H9 (cell line): Measurements from ENCODE around the gene MAPK1IP1L. TPM values are rescaled to one million over a fixed set of nuclear protein-coding genes. Genes with fewer than 3 reads are reported as not detected.
"Not testable (repeated sequence)": the region's sequence is repeated elsewhere in the genome, so short reads cannot be mapped to it uniquely, and the experiment has no call there.

Source experiments
- DNase-seq: peaks from one replicate; pipeline ENCODE4 v3.0.0-alpha.2; 2017
- H2AFZ ChIP-seq: one replicate; pipeline ENCODE4 v1.6.1; 2013; ENCODE audit warnings: mild to moderate bottlenecking, low read length, control low read depth, moderate library complexity
- H2AK5ac ChIP-seq: 2 replicates; pipeline ENCODE4 v1.6.1; 2013; ENCODE audit warnings: low read length, control low read depth, mixed read lengths; ENCODE audit not compliant: insufficient read length
- H2BK120ac ChIP-seq: one replicate; pipeline ENCODE4 v1.6.1; 2013; ENCODE audit warnings: low read depth, mild to moderate bottlenecking, low read length, control low read depth, inconsistent platforms; ENCODE audit not compliant: poor library complexity, severe bottlenecking
- H2BK12ac ChIP-seq: 2 replicates; pipeline ENCODE4 v1.6.1; 2013; ENCODE audit warnings: low read length, control low read depth, mixed read lengths, low read depth; ENCODE audit not compliant: insufficient read length
- H2BK15ac ChIP-seq: 2 replicates; pipeline ENCODE4 v1.6.1; 2013; ENCODE audit warnings: low read depth, low read length, control low read depth
- H2BK20ac ChIP-seq: one replicate; pipeline ENCODE4 v1.6.1; 2013; ENCODE audit warnings: low read depth, mild to moderate bottlenecking, low read length, control low read depth, inconsistent platforms; ENCODE audit not compliant: poor library complexity, severe bottlenecking
- H2BK5ac ChIP-seq: 2 replicates; pipeline ENCODE4 v1.6.1; 2013; ENCODE audit warnings: low read length, control low read depth, mixed read lengths; ENCODE audit not compliant: insufficient read length
- H3K14ac ChIP-seq: 2 replicates; pipeline ENCODE4 v1.6.1; 2013; ENCODE audit warnings: low read length, control low read depth; ENCODE audit not compliant: insufficient read depth
- H3K18ac ChIP-seq: 2 replicates; pipeline ENCODE4 v1.6.1; 2013; ENCODE audit warnings: low read depth, mild to moderate bottlenecking, mixed read lengths, low read length, control low read depth; ENCODE audit not compliant: insufficient read length
- H3K23ac ChIP-seq: 2 replicates; pipeline ENCODE4 v1.6.1; 2013; ENCODE audit warnings: low read length, control low read depth, mixed read lengths, low read depth; ENCODE audit not compliant: insufficient read length
- H3K23me2 ChIP-seq: 2 replicates; pipeline ENCODE4 v1.6.1; 2013; ENCODE audit warnings: low read depth, mild to moderate bottlenecking, mixed read lengths, low read length, control low read depth; ENCODE audit not compliant: insufficient read length, poor library complexity, severe bottlenecking
- H3K27ac ChIP-seq: 2 replicates; pipeline ENCODE4 v1.5.1; 2013; ENCODE audit warnings: low read length, control low read depth, mixed read lengths, low read depth; ENCODE audit not compliant: insufficient read length
- H3K27me3 ChIP-seq: 2 replicates; pipeline ENCODE4 v1.6.1; 2013; ENCODE audit warnings: low read length, control low read depth, inconsistent platforms; ENCODE audit not compliant: insufficient read depth
- H3K4ac ChIP-seq: 2 replicates; pipeline ENCODE4 v1.6.1; 2013; ENCODE audit warnings: low read depth, mild to moderate bottlenecking, control low read depth, inconsistent platforms, low read length, moderate library complexity
- H3K4me1 ChIP-seq: 2 replicates; pipeline ENCODE4 v1.6.1; 2013; ENCODE audit warnings: low read length, control low read depth, inconsistent platforms; ENCODE audit not compliant: insufficient read depth
- H3K4me2 ChIP-seq: 2 replicates; pipeline ENCODE4 v1.6.1; 2013; ENCODE audit warnings: low read length, control low read depth, mixed read lengths; ENCODE audit not compliant: insufficient read length, insufficient read depth
- H3K56ac ChIP-seq: 2 replicates; pipeline ENCODE4 v1.6.1; 2013; ENCODE audit warnings: low read depth, mild to moderate bottlenecking, mixed read lengths, low read length, control low read depth; ENCODE audit not compliant: insufficient read length
- H3K79me1 ChIP-seq: 2 replicates; pipeline ENCODE4 v1.6.1; 2013; ENCODE audit warnings: low read depth, mild to moderate bottlenecking, moderate library complexity, low read length, control low read depth, inconsistent platforms; ENCODE audit not compliant: insufficient read depth, poor library complexity, severe bottlenecking
- H3K79me2 ChIP-seq: 2 replicates; pipeline ENCODE4 v1.6.1; 2013; ENCODE audit warnings: low read length, control low read depth, inconsistent platforms; ENCODE audit not compliant: insufficient read depth
- H3K9ac ChIP-seq: 2 replicates; pipeline ENCODE4 v1.6.1; 2013; ENCODE audit warnings: low read length, control low read depth, mixed read lengths; ENCODE audit not compliant: insufficient read length; ENCODE audit errors: extremely low read depth
- H3K9me3 ChIP-seq: one replicate; pipeline ENCODE4 v1.6.1; 2013; ENCODE audit warnings: low read depth, low read length, inconsistent platforms; ENCODE audit not compliant: control insufficient read depth
- H3T11ph ChIP-seq: one replicate; pipeline ENCODE4 v1.6.1; 2013; ENCODE audit warnings: mild to moderate bottlenecking, low read length, control low read depth, inconsistent platforms
- H4K20me1 ChIP-seq: one replicate; pipeline ENCODE4 v1.6.1; 2013; ENCODE audit not compliant: control insufficient read depth, insufficient read length, insufficient read depth
- H4K5ac ChIP-seq: 2 replicates; pipeline ENCODE4 v1.6.1; 2013; ENCODE audit warnings: low read depth, mild to moderate bottlenecking, mixed read lengths, low read length, control low read depth; ENCODE audit not compliant: insufficient read length
- H4K8ac ChIP-seq: replicated peaks from 2 replicates; pipeline ENCODE4 v1.6.1; 2013; ENCODE audit warnings: low read length, control low read depth, mixed read lengths, low read depth; ENCODE audit not compliant: insufficient read length
- H4K91ac ChIP-seq: 2 replicates; pipeline ENCODE4 v1.6.1; 2013; ENCODE audit warnings: low read depth, mild to moderate bottlenecking, moderate library complexity, mixed read lengths, low read length, control low read depth; ENCODE audit not compliant: insufficient read length
- H3K27ac Mint-ChIP-seq, 3 experiments: 2 replicates in 2 of 3; 3 replicates in 1 of 3; pipeline ENCODE4 v1.8.0; 2020 to 2021; ENCODE audit warnings: mixed read lengths in 3 of 3, mild to moderate bottlenecking in 1 of 3, moderate library complexity in 1 of 3
- H3K27me3 Mint-ChIP-seq: 2 replicates; pipeline ENCODE4 v1.8.0; 2021; ENCODE audit warnings: low read depth, mild to moderate bottlenecking, moderate library complexity, mixed read lengths
- H3K36me3 Mint-ChIP-seq, 3 experiments: 2 replicates in 2 of 3; 3 replicates in 1 of 3; pipeline ENCODE4 v1.8.0; 2020 to 2021; ENCODE audit warnings: low read depth in 3 of 3, mixed read lengths in 3 of 3; ENCODE audit not compliant: insufficient read depth in 1 of 3
- H3K4me1 Mint-ChIP-seq, 2 experiments: 2 replicates each; pipeline ENCODE4 v1.8.0; 2020; ENCODE audit warnings: mixed read lengths in 2 of 2
- H3K4me3 Mint-ChIP-seq, 2 experiments: 2 replicates in 1 of 2; 3 replicates in 1 of 2; pipeline ENCODE4 v1.8.0; 2020 to 2021; ENCODE audit warnings: mild to moderate bottlenecking in 2 of 2, mixed read lengths in 2 of 2, moderate library complexity in 1 of 2
- H3K9me3 Mint-ChIP-seq, 2 experiments: 2 replicates in 1 of 2; 3 replicates in 1 of 2; pipeline ENCODE4 v1.8.0; 2020; ENCODE audit warnings: mild to moderate bottlenecking in 2 of 2, mixed read lengths in 2 of 2, moderate library complexity in 1 of 2
- CTCF ChIP-seq: fragments of 200-600 bp; sonication (generic); conservative IDR thresholded peaks from 3 replicates; pipeline ENCODE4 v1.8.0; 2021; ENCODE audit warnings: antibody characterized with exemption, mild to moderate bottlenecking
- WGBS: extraction: QIAGEN DNeasy Blood & Tissue Kit; methylation state at CpG from one replicate; pipeline ENCODE4 v1.1.7; 2013; ENCODE audit warnings: missing lambda C conversion rate, low lambda C conversion rate, mixed read lengths; ENCODE audit not compliant: insufficient read length; ENCODE audit errors: extremely low coverage; 5-methylcytosine and 5-hydroxymethylcytosine counted together
- total RNA-seq: library from RNA; stranded (reverse); gene quantifications from 2 replicates; pipeline ENCODE4 v1.2.1, GENCODE V29; 2021

The MAPK1IP1L gene
- total RNA-seq, 1 experiment from 2014 or later: 133 TPM

DNA sequence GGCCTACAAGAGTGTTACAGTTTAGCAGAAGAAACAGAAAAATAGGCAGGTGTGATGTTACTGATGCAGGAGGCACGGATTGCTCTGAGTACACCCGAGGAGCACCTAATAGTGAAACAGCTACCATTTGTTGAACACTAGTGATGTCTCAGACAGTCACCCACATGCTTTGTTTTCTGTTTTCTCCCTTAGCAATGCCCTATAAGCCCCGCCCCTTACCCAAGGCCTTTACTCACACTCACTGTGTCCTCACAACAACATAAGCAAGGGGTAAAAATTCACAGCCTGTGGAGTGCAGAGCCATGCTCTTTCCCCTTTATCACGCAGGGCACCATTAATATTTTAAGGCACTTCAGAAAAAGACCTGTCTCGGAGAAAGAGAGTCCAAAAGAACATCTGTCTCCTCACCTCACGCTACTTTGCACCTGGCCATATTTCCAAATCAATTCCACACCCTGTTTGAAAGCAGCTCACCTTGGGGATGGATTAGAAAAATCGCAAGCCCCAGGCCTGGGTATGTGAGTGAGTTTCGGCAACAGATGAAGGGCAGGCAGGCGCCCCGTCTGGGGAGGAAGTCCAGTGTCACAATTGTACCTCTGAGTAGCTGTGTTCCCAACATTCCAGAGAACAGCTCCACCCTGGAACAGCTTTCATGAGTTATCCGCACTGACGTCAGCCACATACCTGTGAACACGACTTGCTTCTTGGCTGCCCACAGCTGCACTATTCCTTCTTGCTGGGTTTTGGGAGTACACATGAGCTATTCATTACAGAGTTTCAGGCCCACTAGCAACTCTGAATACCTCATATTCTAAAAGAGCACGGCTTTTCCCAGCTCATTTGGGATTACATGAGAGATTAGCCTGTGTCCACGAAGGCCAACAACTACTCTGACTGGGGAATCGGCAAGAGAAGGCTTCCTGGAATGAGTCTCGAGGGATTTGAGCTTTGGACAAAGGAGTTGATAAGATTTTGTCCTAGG lies 26.0 kb downstream of the MAPK1IP1L start:
- no CpG with 5 or more reads among the region's 17 CpGs for WGBS
- Histone ChIP-seq H3K23ac (no peak overlapping the region), H3K27me3 (no peaks in the 10 kb centered on the region), H3T11ph (no peak overlapping the region), H3K27ac (no peak overlapping the region), H2BK5ac (no peak overlapping the region), H3K56ac (no peak overlapping the region), H3K4ac (no peak overlapping the region), H4K91ac (no peak overlapping the region), H2AK5ac (no peak overlapping the region), H3K4me1 (no peaks in the 10 kb centered on the region; the same call in 1 of the 2 replicates), H3K18ac (no peak overlapping the region), H2BK12ac (no peak overlapping the region), H3K9me3 (no peaks in the 10 kb centered on the region), H4K8ac (no peak overlapping the region), H3K23me2 (no peaks in the 10 kb centered on the region), H2AFZ (peak overlapping the region; percentile 32), H3K79me1 (no peaks in the 10 kb centered on the region), H2BK120ac (no peak overlapping the region), H2BK15ac (0 out of 2 replicates have a peak overlapping the region, but pooled peaks have one; percentile 52), H4K5ac (no peak overlapping the region), H2BK20ac (no peak overlapping the region), H3K79me2 (no peaks in the 10 kb centered on the region), H4K20me1 (no peaks in the 10 kb centered on the region), H3K14ac (no peak overlapping the region), H3K4me2 (no peak overlapping the region), H3K9ac (no peak overlapping the region)
- Mint-ChIP-seq H3K36me3 (no peaks in the 10 kb centered on the region), H3K4me1 (peaks cover 6 to 7% of the 10 kb centered on the region in 2 experiments), H3K4me3 (no peak overlapping the region), H3K27ac (peak overlapping the region in 1 of 3 experiments; percentile 50; a peak in 1 of 7 replicates), H3K9me3 (no peaks in the 10 kb centered on the region), H3K27me3 (no peaks in the 10 kb centered on the region)
- DNase-seq: no peak
- no peak for TF ChIP-seq CTCF

- H3K9me3 ChIP-seq, H3K4me1 ChIP-seq, H3K18ac ChIP-seq, H2AK5ac ChIP-seq, H2BK20ac ChIP-seq, H3K27me3 ChIP-seq, H4K5ac ChIP-seq, H3K56ac ChIP-seq, H3K79me1 ChIP-seq, H3K79me2 ChIP-seq, H3K9me3 Mint-ChIP-seq, H3K9ac ChIP-seq, DNase-seq, H2BK12ac ChIP-seq, H3K27me3 Mint-ChIP-seq, H3K4ac ChIP-seq, H4K8ac ChIP-seq, H3K4me2 ChIP-seq, H4K91ac ChIP-seq, H3K27ac ChIP-seq, H3K36me3 Mint-ChIP-seq, H2AFZ ChIP-seq, H3K27ac Mint-ChIP-seq, H2BK15ac ChIP-seq, H3K14ac ChIP-seq, H3T11ph ChIP-seq, H3K4me1 Mint-ChIP-seq, H2BK120ac ChIP-seq, H4K20me1 ChIP-seq, H3K4me3 Mint-ChIP-seq, H3K23me2 ChIP-seq, H3K23ac ChIP-seq, H2BK5ac ChIP-seq: not testable (repeated sequence)
- WGBS: no CpG with 5 or more reads among the region's 6 CpGs
These were observed 28.5 kb downstream of the MAPK1IP1L start for GRCh38 chr14:55079961-55080360.
